Activated CD8-positive, alpha-beta memory T cell treated with anti-CD3 and anti-CD28 coated beads for 36 hours (primary cell): ENCODE results near the gene APOA1. TPM values are rescaled to one million over a fixed set of nuclear protein-coding genes. Genes with fewer than 3 reads are reported as not detected.
"Not testable (repeated sequence)": the region's sequence is repeated elsewhere in the genome, so short reads cannot be mapped to it uniquely, and the experiment has no call there.

Source experiments
- CTCF ChIA-PET: fragments of 350-600 bp; sonication (Branson Sonifier 250); formaldehyde crosslinking; loops from one replicate; lab custom pipeline; 2021; ENCODE audit warnings: antibody characterized with exemption; lab: Charles Lee
- POLR2A ChIA-PET: fragments of 350-600 bp; sonication (Branson Sonifier 250); formaldehyde crosslinking; loops from one replicate; lab custom pipeline; 2021; ENCODE audit warnings: antibody characterized with exemption; lab: Charles Lee
- total RNA-seq, 2 experiments: library from RNA; stranded (reverse); gene quantifications; one replicate each; pipeline ENCODE4 v1.2.3, GENCODE V29; 2021

The APOA1 gene
- total RNA-seq, 2 experiments from 2014 or later: 0.34 TPM; not detected in 1

- CTCF ChIA-PET: no interaction called here
- POLR2A ChIA-PET: no interaction called here
These were observed 29.7 kb downstream of the APOA1 start for GRCh38 chr11:116807601-116808261.

- POLR2A ChIA-PET: no interaction called here
- CTCF ChIA-PET: no interaction called here
These were observed 33.4 kb downstream of the APOA1 start for GRCh38 chr11:116804001-116804400.

- POLR2A ChIA-PET: not testable (repeated sequence)
- CTCF ChIA-PET: interaction anchor here (2.4 kb wide), 1 partner anchor 11 kb away, joined by 9 read pairs; the partner anchor contains the start of gene APOA5
These were observed 35.8 kb downstream of the APOA1 start for GRCh38 chr11:116801662-116802061.

- POLR2A ChIA-PET: interaction anchor here (0.7 kb wide), 1 partner anchor 25 kb away, joined by 3 read pairs; no protein-coding TSS in a partner anchor
- CTCF ChIA-PET: interaction anchor here (2.4 kb wide), 1 partner anchor 10 kb away, joined by 9 read pairs; the partner anchor contains the start of gene APOA5
These were observed 36.8 kb downstream of the APOA1 start for GRCh38 chr11:116800610-116801009.

GRCh38 chr11:116798368-116798767 is 39.1 kb downstream of the APOA1 start:
- ChIA-PET CTCF (no interaction called here), POLR2A (interaction anchor here (0.6 kb wide), 1 partner anchor 132 kb away, joined by 3 read pairs; no protein-coding TSS in a partner anchor)

GRCh38 chr11:116797816-116798215 is 39.6 kb downstream of the APOA1 start:
- ChIA-PET CTCF (no interaction called here), POLR2A (no interaction called here)

GRCh38 chr11:116796548-116796947 is 40.9 kb downstream of the APOA1 start:
- POLR2A ChIA-PET: no interaction called here

GRCh38 chr11:116794851-116795250 is 42.6 kb downstream of the APOA1 start:
- POLR2A ChIA-PET: no interaction called here

More at GRCh38 chr11:116796548-116796947, 40.9 kb downstream of the APOA1 start:
- CTCF ChIA-PET: no interaction called here

GRCh38 chr11:116793772-116794097 is 43.7 kb downstream of the APOA1 start:
- CTCF ChIA-PET: interaction anchor here (0.6 to 5.7 kb wide), 4 partner anchors 43 to 433 kb away, joined by 3 to 56 read pairs (median 4); partner anchors contain the start of gene APOA1
- POLR2A ChIA-PET: no interaction called here

More at GRCh38 chr11:116794851-116795250, 42.6 kb downstream of the APOA1 start:
- CTCF ChIA-PET: interaction anchor here (1.7 kb wide), 1 partner anchor 311 kb away, joined by 6 read pairs; no protein-coding TSS in a partner anchor

- ChIA-PET POLR2A (no interaction called here), CTCF (interaction anchor here (0.6 to 5.7 kb wide), 5 partner anchors 35 to 434 kb away, joined by 3 to 56 read pairs (median 4); partner anchors contain the start of gene APOA1)
These were observed 44.3 kb downstream of the APOA1 start for GRCh38 chr11:116792869-116793771.

- POLR2A ChIA-PET: no interaction called here
- CTCF ChIA-PET: interaction anchor here (0.9 to 5.7 kb wide), 5 partner anchors 21 to 314 kb away, joined by 3 to 56 read pairs (median 3); partner anchors contain the start of gene APOA1
These were observed 45.1 kb downstream of the APOA1 start for GRCh38 chr11:116792144-116792868.

GRCh38 chr11:116791813-116792143 is 45.6 kb downstream of the APOA1 start, which contains the start of gene APOA5:
APOA5 (minus strand) TSS chr11:116791879; CDS start chr11:116791860, 19 bp downstream.
- CTCF ChIA-PET: interaction anchor here (0.9 to 5.7 kb wide), 18 partner anchors 9 to 387 kb away, joined by 3 to 56 read pairs (median 4); partner anchors contain the start of genes APOA1 and SIDT2
- POLR2A ChIA-PET: interaction anchor here (1.9 kb wide), 1 partner anchor 44 kb away, joined by 12 read pairs; no protein-coding TSS in a partner anchor

- CTCF ChIA-PET: interaction anchor here (0.5 to 5.7 kb wide), 23 partner anchors 8 to 436 kb away, joined by 3 to 56 read pairs (median 4); partner anchors contain the start of genes APOA1 and SIDT2
These were observed 46.2 kb downstream of the APOA1 start for GRCh38 chr11:116791002-116791812.

GRCh38 chr11:116790167-116791001 is 47.0 kb downstream of the APOA1 start:
- POLR2A ChIA-PET: interaction anchor here (0.5 to 1.9 kb wide), 4 partner anchors 15 to 308 kb away, joined by 3 to 12 read pairs (median 8); partner anchors contain the start of gene SIK3

More at GRCh38 chr11:116791002-116791812, 46.2 kb downstream of the APOA1 start:
- POLR2A ChIA-PET: interaction anchor here (0.5 to 1.9 kb wide), 3 partner anchors 16 to 307 kb away, joined by 3 to 12 read pairs (median 10); partner anchors contain the start of gene SIK3

GRCh38 chr11:116788975-116789374 is 48.4 kb downstream of the APOA1 start:
- POLR2A ChIA-PET: interaction anchor here (0.5 kb wide), 1 partner anchor 314 kb away, joined by 3 read pairs; no protein-coding TSS in a partner anchor
- CTCF ChIA-PET: interaction anchor here (1.4 to 5.7 kb wide), 3 partner anchors 28 to 318 kb away, joined by 3 to 56 read pairs (median 40); partner anchors contain the start of gene APOA1

More at GRCh38 chr11:116790167-116791001, 47.0 kb downstream of the APOA1 start:
- CTCF ChIA-PET: interaction anchor here (0.5 to 5.7 kb wide), 24 partner anchors 8 to 436 kb away, joined by 3 to 56 read pairs (median 4); partner anchors contain the start of genes APOA1 and SIDT2

GRCh38 chr11:116788534-116788933 is 48.9 kb downstream of the APOA1 start:
- POLR2A ChIA-PET: interaction anchor here (0.5 to 1.8 kb wide), 5 partner anchors 10 to 315 kb away, joined by 3 to 8 read pairs (median 5); no protein-coding TSS in a partner anchor
- CTCF ChIA-PET: interaction anchor here (1.1 to 4.1 kb wide), 2 partner anchors 45 to 318 kb away, joined by 3 to 40 read pairs; no protein-coding TSS in a partner anchor
